Stimulated activated CD8-positive, alpha-beta memory T cell treated with anti-CD3 and anti-CD28 coated beads, Interleukin-7, amount 100 ng/mL, for 48 hours (primary cell): ENCODE measurements around the gene RHOD.

Experiments used
- DNase-seq, 2 donors: peaks; one replicate each; pipeline ENCODE4 v3.0.0-alpha.2; 2020; ENCODE audit warnings: low read depth in 1 of 2; ENCODE audit errors: extremely low read depth in 1 of 2

Gene RHOD

DNA sequence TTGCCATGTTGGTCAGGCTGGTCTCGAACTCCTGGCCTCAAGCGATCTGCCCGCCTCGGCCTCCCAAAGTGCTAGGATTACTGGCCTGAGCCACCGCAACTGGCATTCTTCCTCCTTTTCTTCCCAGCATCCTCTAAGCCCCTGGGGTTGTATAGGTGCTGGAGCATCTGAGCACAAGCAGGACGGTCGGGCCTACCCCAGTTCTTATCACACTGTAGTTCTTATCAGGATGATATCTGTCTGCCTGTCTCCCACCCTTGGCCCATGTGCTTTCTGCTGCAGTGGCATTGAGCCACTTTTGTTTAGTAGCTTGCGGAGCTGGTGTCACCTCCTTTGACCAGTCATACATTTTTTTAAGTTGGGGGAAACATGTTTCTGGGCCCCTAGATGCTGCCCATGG is 1.9 kb downstream of the RHOD start:
- no peak for DNase-seq

GRCh38 chr11:67059671-67060070 is 3.0 kb downstream of the RHOD start:
- DNase-seq, result no peak

DNA sequence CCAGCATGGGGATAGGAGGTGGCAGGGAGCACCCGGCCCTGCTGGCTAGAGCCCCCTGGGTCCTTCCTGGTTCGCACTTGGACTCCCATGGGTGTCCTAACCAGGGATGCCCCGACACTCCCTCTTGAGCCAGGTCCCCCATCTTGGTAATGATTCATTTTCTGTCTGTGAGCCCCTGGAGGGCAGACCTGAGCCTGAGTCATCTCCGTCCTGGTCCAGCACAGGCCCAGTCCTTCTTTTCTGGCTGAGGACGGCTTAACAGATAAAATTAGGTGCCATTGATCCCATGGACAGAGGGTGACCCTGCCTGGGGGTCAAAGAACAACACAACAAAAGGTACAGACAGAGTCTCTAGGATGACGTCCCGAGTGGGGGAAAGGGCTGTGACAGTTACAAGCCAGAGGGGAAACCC is 3.5 kb downstream of the RHOD start:
- DNase-seq, result no peak

- DNase-seq, result no peak
Observed at GRCh38 chr11:67062526-67063373, 6.1 kb downstream of the RHOD start.

DNA sequence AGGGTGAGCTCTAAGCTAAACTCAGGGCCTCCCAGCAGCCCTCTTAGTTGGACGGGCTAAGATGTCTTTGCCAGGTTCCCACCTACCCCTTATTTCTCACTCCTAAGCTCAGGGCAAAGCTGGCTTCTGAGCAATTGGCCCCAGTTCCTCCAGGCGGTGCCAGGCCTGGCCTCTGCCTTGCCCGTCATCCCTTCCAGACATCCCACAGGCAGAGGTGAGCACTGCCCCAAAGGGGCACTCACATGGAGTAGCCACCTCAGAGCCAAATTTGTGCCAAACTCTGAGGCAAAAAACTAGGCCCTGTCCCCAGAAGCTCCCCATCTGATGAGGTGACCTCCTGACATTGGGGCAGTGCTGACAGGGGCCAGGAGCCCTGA is 9.7 kb downstream of the RHOD start:
- no peak for DNase-seq

DNA sequence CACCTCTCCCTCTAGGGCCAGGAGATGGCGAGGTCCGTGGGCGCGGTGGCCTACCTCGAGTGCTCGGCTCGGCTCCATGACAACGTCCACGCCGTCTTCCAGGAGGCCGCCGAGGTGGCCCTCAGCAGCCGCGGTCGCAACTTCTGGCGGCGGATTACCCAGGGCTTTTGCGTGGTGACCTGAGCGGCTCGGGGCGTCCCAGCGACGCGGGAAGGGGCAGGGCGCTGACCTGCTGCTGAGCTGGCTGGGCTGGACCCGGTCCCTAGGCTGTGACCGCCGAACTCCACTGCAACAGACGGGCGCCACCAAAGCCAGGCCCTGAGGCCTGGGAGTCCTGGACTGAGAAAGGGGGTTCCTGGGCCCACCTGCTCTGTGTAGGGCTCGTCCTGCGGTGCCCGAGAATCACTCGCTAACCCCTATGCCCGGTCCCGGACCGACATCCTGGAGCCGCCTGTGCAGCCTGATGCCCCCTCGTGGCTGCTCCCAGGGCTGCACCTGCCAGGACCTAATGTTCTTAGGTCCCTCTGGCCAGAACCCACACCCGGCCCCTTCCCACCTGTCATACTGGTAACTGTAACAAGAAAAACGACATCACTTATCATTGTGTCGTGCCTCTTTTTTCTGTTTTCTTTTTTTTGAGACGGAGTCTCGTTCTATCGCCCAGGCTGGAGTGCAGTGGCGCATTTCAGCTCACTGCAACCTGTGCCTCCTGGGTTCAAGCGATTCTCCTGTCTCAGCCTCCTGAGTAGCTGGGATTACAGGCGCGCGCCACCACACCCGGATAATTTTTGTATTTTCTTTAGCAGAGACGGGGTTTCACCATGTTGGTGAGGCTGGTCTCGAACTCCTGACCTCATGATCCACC is 15.0 kb downstream of the RHOD start:
- peak; percentile 45 to 60 for DNase-seq

- DNase-seq, result no peak
Observed at GRCh38 chr11:67072295-67072694, 15.6 kb downstream of the RHOD start.

GRCh38 chr11:67073908-67074307 is 17.3 kb downstream of the RHOD start:
- no peak for DNase-seq

- DNase-seq, result no peak
Observed at GRCh38 chr11:67076202-67076601, 19.6 kb downstream of the RHOD start.

DNA sequence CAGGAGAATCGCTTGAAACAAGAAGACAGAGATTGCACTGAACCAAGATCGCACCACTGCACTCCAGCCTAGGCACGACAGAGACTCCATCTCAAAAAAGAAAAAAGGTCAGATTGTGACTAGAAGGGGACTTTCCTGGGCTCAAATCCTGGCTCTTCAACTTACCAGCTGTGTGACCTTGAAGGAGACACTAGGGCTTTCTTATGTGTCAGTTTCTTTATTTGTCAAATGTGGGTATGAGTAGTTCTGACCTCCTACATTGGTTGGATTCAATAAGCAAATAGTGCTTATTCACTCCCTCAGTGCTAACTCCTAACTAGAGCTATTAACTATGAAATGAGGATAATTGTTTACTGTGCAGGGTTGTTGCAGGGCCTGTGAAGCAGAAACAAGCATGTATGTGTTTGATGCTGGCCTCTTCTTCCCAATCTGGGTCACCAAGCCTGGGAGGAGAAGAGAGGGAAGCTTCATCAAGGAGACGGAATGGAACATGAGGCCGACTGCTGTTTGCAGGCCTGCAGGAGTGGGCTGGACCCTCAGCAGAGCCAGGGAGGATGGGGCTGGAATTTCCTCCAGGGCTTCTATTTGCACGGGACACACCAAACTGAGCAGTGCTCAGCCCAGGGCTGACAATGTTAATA is 22.5 kb downstream of the RHOD start:
- no peak for DNase-seq

GRCh38 chr11:67082071-67082791 is 25.6 kb downstream of the RHOD start:
- no peak for DNase-seq

DNA sequence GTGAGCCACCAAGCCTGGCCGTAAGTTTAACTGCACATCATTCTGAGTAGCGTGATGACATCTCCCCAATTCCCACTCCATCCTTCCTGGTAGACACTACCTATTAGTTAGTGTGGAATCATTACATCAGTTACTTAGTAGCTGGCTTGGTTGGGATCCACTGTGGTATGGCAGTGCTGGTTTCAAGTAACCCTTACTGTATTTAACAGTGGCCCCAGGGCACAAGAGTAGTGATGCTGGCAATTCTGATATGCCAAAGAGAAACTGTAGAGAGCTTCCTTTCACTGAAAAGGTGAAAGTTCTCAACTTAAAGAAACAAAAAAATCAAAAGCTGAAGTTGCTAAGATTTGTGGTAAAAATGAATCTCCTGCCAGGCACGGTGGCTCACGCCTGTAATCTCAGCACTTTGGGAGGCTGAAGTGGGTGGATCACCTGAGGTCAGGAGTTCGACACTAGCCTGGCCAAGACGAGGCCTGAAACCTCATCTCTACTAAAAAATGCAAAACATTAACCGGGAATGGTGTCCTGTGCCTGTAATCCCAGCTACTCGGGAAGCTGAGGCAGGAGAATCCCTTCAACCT is 27.2 kb downstream of the RHOD start:
- DNase-seq, result no peak

- no peak for DNase-seq
Observed at GRCh38 chr11:67085617-67086016, 29.0 kb downstream of the RHOD start.

GRCh38 chr11:67090717-67091116 is 34.1 kb downstream of the RHOD start:
- DNase-seq, result no peak

- no peak for DNase-seq
Observed at GRCh38 chr11:67095214-67095507, 38.5 kb downstream of the RHOD start.

- no peak for DNase-seq
Observed at GRCh38 chr11:67098799-67099429, 42.3 kb downstream of the RHOD start.

DNA sequence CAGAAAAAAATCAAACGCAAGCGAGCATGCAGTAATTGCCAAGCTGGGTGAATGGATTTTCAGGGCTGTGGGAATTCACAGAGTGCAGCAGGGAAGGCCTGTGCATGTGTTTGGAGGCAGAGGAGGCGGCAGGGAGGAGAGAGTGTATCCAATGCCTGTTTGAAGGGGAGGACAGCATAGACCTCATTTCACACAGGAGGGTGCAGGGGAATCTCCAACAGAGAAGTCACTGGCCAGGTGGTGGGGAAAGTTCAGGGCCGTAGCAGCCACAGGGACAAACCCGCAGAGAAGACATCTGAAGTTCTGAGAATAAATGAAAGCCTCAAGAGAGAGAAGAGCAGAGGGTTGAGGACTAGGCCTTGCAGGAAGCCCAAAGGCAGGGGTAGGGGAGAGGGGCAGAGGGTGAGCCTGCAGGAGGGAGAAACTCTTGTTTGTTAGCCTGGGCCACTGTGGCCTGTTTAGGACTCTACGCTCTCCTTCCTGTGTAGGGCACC is 43.2 kb downstream of the RHOD start:
- no peak for DNase-seq

DNA sequence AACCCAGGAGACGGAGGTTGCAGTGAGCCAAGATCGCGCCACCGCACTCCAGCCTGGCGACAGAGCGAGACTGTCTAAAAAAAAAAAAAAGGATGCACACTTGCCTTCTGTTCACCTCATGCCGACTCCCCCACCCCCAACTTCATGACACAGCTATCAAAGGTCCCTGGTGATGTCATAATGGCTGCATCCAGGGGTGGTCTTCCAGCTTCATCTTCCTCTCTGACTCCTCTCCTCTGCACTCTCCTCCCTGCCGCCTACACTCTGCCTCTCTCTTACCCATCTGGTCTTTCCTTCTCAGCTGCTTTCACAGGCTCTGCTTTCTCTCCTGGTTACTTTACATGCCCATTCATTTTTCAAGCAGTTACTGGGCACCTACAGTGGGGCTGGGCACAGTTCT is 46.0 kb downstream of the RHOD start:
- DNase-seq, result no peak

DNA sequence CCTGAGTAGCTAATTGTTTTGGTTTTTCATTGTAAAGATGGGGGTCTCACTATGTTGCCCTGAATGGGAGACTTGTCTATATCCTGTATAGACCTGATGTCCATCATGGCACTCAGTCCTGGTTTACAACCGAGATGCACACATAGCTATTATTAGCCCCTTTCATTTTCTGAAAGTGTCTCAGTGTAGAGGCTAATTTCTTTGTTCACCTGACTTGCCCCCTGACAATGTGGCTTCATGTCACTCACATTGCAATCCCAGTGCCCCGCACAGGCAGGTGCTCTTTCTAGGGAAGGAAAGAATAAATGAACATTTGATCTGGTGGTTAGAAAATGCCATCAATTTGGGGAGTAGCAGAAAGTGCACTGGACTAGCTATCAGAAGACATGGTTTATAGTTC is 49.3 kb downstream of the RHOD start:
- DNase-seq, result no peak

GRCh38 chr11:67111261-67111660 is 54.6 kb downstream of the RHOD start:
- DNase-seq, result no peak
